IMR-90 (cell line): ENCODE data around the gene RXFP3.

Experiments
- BHLHE40 ChIP-seq: fragments of 150-350 bp; IDR thresholded peaks from 2 replicates; pipeline ENCODE4 v1.6.1; 2016; ENCODE audit warnings: mild to moderate bottlenecking, low read depth, low read length
- FOS ChIP-seq: fragments of 150-350 bp; IDR thresholded peaks from 2 replicates; pipeline ENCODE4 v1.6.1; 2016; ENCODE audit warnings: low read depth, low read length
- RAD21 ChIP-seq: IDR thresholded peaks from 2 replicates; pipeline ENCODE4 v1.6.1; 2012; ENCODE audit warnings: low read length, improper control_type of control experiment
- SMC3 ChIP-seq: fragments of 150-350 bp; IDR thresholded peaks from 2 replicates; pipeline ENCODE4 v1.6.1; 2016; ENCODE audit warnings: low read depth, mild to moderate bottlenecking, antibody characterized with exemption, low read length, moderate library complexity
- TF ChIP-seq, protein P1 (sequence below): conservative IDR thresholded peaks from 2 replicates; pipeline ENCODE4 v1.5.1; 2012; ENCODE audit warnings: mild to moderate bottlenecking, low read depth, low read length, improper control_type of control experiment

GRCh38 chr5:33941090-33941489 lies 4.9 kb downstream of the RXFP3 start:
- TF ChIP-seq, protein P1, sequence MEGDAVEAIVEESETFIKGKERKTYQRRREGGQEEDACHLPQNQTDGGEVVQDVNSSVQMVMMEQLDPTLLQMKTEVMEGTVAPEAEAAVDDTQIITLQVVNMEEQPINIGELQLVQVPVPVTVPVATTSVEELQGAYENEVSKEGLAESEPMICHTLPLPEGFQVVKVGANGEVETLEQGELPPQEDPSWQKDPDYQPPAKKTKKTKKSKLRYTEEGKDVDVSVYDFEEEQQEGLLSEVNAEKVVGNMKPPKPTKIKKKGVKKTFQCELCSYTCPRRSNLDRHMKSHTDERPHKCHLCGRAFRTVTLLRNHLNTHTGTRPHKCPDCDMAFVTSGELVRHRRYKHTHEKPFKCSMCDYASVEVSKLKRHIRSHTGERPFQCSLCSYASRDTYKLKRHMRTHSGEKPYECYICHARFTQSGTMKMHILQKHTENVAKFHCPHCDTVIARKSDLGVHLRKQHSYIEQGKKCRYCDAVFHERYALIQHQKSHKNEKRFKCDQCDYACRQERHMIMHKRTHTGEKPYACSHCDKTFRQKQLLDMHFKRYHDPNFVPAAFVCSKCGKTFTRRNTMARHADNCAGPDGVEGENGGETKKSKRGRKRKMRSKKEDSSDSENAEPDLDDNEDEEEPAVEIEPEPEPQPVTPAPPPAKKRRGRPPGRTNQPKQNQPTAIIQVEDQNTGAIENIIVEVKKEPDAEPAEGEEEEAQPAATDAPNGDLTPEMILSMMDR = no peak
- no peak for TF ChIP-seq BHLHE40
- TF ChIP-seq RAD21 = no peak
- TF ChIP-seq SMC3 = no peak
- no peak for TF ChIP-seq FOS
